Neuron (in vitro differentiated cells): ENCODE results near the gene LRRN3.

Source experiments
- H2AFZ ChIP-seq: one replicate; pipeline ENCODE4 v1.6.1; 2013; ENCODE audit warnings: low read depth, mild to moderate bottlenecking, inconsistent platforms, low read length, moderate library complexity
- H3K27me3 ChIP-seq: one replicate; pipeline ENCODE4 v1.6.1; 2013; ENCODE audit warnings: low read length; ENCODE audit not compliant: insufficient read depth
- H3K36me3 ChIP-seq: one replicate; pipeline ENCODE4 v1.6.1; 2013; ENCODE audit warnings: low read length; ENCODE audit not compliant: insufficient read depth
- H3K4me1 ChIP-seq: one replicate; pipeline ENCODE4 v1.6.1; 2013; ENCODE audit warnings: low read length; ENCODE audit not compliant: insufficient read depth
- H3K4me3 ChIP-seq: 2 replicates; pipeline ENCODE4 v1.5.1; 2013; ENCODE audit warnings: mild to moderate bottlenecking, low read length, moderate library complexity
- H3K9me3 ChIP-seq: one replicate; pipeline ENCODE4 v1.6.1; 2013; ENCODE audit warnings: low read length

The LRRN3 gene

DNA sequence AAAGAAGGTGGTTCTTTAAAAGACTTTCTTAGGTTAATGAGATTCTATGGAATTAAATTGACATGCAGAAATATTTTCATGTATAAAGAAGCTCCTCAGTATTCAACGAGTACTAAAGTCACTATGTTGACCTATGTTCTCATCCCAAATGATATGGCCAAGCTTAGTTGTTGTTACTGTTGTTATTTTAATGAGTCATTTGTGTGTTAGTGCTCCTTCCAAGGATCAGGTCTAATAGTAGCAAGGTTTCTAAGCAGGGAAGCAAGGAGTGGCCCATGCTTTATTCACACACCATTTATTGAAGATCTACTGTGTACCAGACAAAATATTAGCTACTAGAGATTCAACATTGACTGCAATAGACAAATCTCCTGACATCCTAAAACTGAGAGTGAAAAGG, 41.9 kb downstream of the LRRN3 start:
- Histone ChIP-seq H3K4me3 (no peak overlapping the region), H3K27me3 (no peaks in the 10 kb centered on the region), H3K4me1 (no peaks in the 10 kb centered on the region), H3K36me3 (no peaks in the 10 kb centered on the region), H2AFZ (no peak overlapping the region), H3K9me3 (no peaks in the 10 kb centered on the region)

DNA sequence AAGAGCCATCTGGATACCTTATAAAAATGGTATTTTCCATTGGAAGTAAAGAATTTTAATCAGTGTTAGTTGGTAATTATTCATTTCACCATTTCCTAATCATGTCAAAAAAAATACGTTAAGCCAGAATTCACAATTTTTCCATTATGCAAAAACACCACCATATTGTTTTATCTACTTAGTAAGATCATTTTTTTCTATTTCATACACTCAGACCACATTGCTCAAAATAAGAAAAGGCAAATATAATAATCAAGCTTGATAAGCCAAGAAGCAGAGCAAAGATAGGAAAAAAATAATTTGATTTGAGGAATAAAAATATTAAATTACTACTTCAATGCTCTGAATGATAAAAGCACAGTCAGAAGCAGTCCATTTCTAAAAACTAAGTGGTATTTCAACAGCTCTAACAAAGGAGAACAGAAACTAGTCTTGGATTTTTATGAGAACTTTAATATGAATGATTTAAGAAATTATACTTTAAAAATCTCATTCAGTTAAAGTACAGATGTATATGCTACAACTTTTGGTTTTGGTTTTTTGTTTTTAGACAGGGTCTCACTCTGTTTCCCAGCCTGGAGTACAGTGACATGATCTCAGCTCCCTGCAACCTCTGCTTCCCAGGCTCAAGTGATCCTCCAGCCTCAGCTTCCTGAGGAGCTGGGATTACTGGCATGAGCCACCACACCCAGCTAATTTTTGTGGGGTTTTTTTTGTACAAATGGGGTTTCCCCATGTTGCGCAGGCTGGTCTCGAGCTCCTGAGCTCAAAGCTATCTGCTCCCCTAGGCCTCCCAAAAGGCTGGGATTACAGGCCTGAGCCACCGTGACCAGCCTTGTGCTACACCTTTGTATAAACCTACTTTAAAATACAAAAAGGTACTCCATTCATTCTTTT, 46.6 kb downstream of the LRRN3 start:
- peak overlapping the region; percentile 32 for H2AFZ ChIP-seq
- no peaks in the 10 kb centered on the region for H3K4me1 ChIP-seq
- H3K36me3 ChIP-seq = no peaks in the 10 kb centered on the region
- no peak overlapping the region for H3K4me3 ChIP-seq
- no peaks in the 10 kb centered on the region for H3K27me3 ChIP-seq
- no peaks in the 10 kb centered on the region for H3K9me3 ChIP-seq

- Histone ChIP-seq H3K4me3 (no peak overlapping the region), H3K4me1 (no peaks in the 10 kb centered on the region), H3K9me3 (no peaks in the 10 kb centered on the region), H3K27me3 (no peaks in the 10 kb centered on the region), H3K36me3 (no peaks in the 10 kb centered on the region), H2AFZ (peak overlapping the region; percentile 32)
Measured at GRCh38 chr7:111138193-111138569, 47.3 kb downstream of the LRRN3 start.

DNA sequence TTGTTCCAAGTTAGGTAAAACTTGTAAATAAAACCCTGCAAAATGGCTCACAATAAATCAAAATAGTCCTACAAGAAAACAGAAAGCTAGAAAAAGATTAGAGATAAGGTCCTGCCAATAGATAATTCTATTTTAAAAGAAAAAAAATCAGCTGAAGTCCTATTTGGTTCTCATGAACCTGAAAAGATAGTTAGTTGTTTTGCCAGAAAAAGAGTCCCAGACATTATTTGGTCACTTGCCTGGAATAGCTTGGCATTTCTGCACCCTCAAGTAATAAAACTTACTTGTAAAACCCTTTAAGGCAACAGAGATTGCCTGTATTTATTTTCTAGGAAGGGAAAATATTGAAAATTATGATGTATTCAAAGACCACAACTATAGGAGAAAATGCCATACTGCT, 47.7 kb downstream of the LRRN3 start:
- H3K4me1 ChIP-seq = no peaks in the 10 kb centered on the region
- no peaks in the 10 kb centered on the region for H3K27me3 ChIP-seq
- H2AFZ ChIP-seq = no peak overlapping the region
- H3K4me3 ChIP-seq = no peak overlapping the region
- H3K36me3 ChIP-seq = no peaks in the 10 kb centered on the region
- H3K9me3 ChIP-seq = no peaks in the 10 kb centered on the region

DNA sequence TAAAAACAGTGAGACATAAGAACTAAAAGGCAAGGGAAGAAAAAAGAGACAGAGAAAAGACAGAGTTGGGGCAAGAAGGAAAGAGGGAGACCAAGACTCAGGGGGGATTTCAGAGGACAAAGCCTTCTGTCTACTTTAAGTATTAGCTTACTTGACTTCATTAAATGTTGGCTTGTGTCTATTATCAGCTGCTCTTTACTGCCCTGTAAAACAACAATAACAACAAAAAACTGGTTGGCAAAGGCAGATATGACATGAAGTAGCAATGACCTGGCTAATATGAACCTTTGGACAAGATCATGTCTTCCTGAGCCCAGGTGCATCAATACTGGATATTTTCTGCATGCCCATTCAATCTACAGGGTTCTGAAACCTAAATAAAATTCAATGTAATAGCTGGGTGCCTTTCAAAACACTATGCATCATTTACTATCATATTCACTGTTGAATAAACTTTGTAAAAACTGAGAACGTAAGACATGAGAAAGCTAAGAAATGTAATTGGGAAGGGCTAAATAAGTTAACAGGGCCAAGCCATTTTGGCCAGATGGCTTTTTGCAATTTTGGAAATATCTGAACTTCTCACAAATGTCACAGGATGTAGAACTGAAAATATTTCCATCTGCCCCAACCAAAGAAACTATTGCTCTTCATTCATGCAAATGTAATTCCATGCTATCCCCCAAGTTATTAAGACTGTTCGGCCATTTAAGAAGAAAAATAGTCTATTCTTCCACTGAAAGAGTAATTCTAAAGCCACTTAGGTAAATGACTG, 49.4 kb downstream of the LRRN3 start:
- H3K4me3 ChIP-seq = no peak overlapping the region
- H2AFZ ChIP-seq = no peak overlapping the region

DNA sequence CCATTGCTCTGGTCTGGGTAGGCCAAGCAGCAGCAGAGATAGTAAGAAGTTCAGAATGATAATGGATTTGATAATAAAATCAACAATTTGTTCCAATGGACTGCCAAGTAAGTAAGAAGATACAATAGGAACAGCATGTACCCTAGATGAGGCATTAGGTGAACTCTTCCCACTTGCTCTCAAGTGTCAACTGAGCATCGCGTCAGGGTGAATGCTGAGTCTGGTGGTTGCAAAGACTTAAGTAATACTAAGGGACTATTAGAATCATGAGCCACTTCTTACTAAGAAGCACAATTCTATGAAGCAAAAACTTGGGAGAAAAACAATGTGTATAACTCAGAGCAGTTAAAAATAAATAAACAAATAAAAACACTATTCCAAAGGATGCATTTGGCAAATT, 54.5 kb downstream of the LRRN3 start:
- H3K4me1 ChIP-seq = no peaks in the 10 kb centered on the region
- H3K27me3 ChIP-seq = no peaks in the 10 kb centered on the region
- H3K36me3 ChIP-seq = no peaks in the 10 kb centered on the region
- no peak overlapping the region for H3K4me3 ChIP-seq
- H2AFZ ChIP-seq = no peak overlapping the region
- H3K9me3 ChIP-seq = no peaks in the 10 kb centered on the region

More for the DNA sequence above, 49.4 kb downstream of the LRRN3 start:
- no peaks in the 10 kb centered on the region for H3K27me3 ChIP-seq
- H3K36me3 ChIP-seq = no peaks in the 10 kb centered on the region
- no peaks in the 10 kb centered on the region for H3K9me3 ChIP-seq
- H3K4me1 ChIP-seq = no peaks in the 10 kb centered on the region

DNA sequence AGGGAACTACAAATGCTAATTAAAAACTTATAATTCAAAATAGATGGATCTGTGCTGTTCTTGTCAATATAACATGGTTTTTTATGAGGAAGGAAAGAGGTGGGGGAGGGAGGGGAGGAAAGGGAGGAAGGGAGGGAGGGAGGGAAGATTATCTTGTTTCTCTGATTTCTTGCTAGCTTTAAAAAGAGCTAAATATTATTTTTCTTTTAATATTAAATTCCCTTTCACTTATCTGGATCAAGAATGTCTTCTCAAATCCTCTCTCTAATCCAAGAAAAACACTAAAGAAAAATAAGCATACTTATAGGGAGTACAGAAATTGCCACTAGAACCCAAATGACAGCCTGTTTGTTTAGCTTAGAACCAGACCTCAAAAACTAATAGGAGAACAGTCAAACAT, 55.2 kb downstream of the LRRN3 start:
- H3K27me3 ChIP-seq = no peaks in the 10 kb centered on the region
- H3K4me1 ChIP-seq = no peaks in the 10 kb centered on the region
- no peak overlapping the region for H3K4me3 ChIP-seq
- no peaks in the 10 kb centered on the region for H3K36me3 ChIP-seq
- H2AFZ ChIP-seq = no peak overlapping the region
- H3K9me3 ChIP-seq = no peaks in the 10 kb centered on the region

GRCh38 chr7:111147708-111148533, 57.0 kb downstream of the LRRN3 start:
- Histone ChIP-seq H3K9me3 (no peaks in the 10 kb centered on the region), H3K36me3 (no peaks in the 10 kb centered on the region), H3K4me1 (no peaks in the 10 kb centered on the region), H2AFZ (no peak overlapping the region), H3K4me3 (no peak overlapping the region), H3K27me3 (no peaks in the 10 kb centered on the region)

- no peak overlapping the region for H3K4me3 ChIP-seq
- H3K4me1 ChIP-seq = no peaks in the 10 kb centered on the region
- no peaks in the 10 kb centered on the region for H3K36me3 ChIP-seq
- no peak overlapping the region for H2AFZ ChIP-seq
- no peaks in the 10 kb centered on the region for H3K27me3 ChIP-seq
- no peaks in the 10 kb centered on the region for H3K9me3 ChIP-seq
Measured at GRCh38 chr7:111150709-111151108, 59.8 kb downstream of the LRRN3 start.

- Histone ChIP-seq H3K27me3 (no peaks in the 10 kb centered on the region), H3K4me1 (no peaks in the 10 kb centered on the region), H3K4me3 (no peak overlapping the region), H2AFZ (no peak overlapping the region), H3K36me3 (no peaks in the 10 kb centered on the region), H3K9me3 (no peaks in the 10 kb centered on the region)
Measured at GRCh38 chr7:111159426-111159825, 68.5 kb downstream of the LRRN3 start.

GRCh38 chr7:111160297-111160696, 69.4 kb downstream of the LRRN3 start:
- Histone ChIP-seq H3K27me3 (no peaks in the 10 kb centered on the region), H3K9me3 (no peaks in the 10 kb centered on the region), H2AFZ (no peak overlapping the region), H3K36me3 (no peaks in the 10 kb centered on the region), H3K4me3 (no peak overlapping the region), H3K4me1 (no peaks in the 10 kb centered on the region)

- Histone ChIP-seq H3K9me3 (no peaks in the 10 kb centered on the region), H2AFZ (no peak overlapping the region), H3K27me3 (no peaks in the 10 kb centered on the region), H3K4me1 (no peaks in the 10 kb centered on the region), H3K4me3 (no peak overlapping the region), H3K36me3 (no peaks in the 10 kb centered on the region)
Measured at GRCh38 chr7:111162692-111163091, 71.8 kb downstream of the LRRN3 start.

- Histone ChIP-seq H3K4me1 (no peaks in the 10 kb centered on the region), H3K4me3 (no peak overlapping the region), H3K36me3 (no peaks in the 10 kb centered on the region), H3K9me3 (no peaks in the 10 kb centered on the region), H3K27me3 (no peaks in the 10 kb centered on the region), H2AFZ (no peak overlapping the region)
Measured at GRCh38 chr7:111164442-111164841, 73.5 kb downstream of the LRRN3 start.
